Cardiac septum (tissue), 1 donor: ENCODE data around the gene ZNF821. TPM values are rescaled to one million over a fixed set of nuclear protein-coding genes. Genes with fewer than 3 reads are reported as not detected.
"Not testable (repeated sequence)": the region's sequence is repeated elsewhere in the genome, so short reads cannot be mapped to it uniquely, and the experiment has no call there.

ENCODE experiments used
- DNase-seq: peaks from one replicate; pipeline ENCODE4 v3.0.0-alpha.2; 2020; ENCODE audit warnings: low spot score
- intact Hi-C: fragments of 100-400 bp; cut with DNase I; formaldehyde crosslinking; loops from one replicate; pipeline ENCODE4 v1.14.0; 2022
- total RNA-seq: library from RNA; stranded (reverse); fragmentation: NEBNext Ultra II Directional; extraction: Animal tissue kit (Norgen Biotek cat#: 25700); gene quantifications from one replicate; pipeline ENCODE4 v1.2.1, GENCODE V29; 2021
- donor health status: DM: no; HTN: no; CAD: no.

The ZNF821 gene
- total RNA-seq, 1 donor from 2014 or later, result 7.2 TPM

- intact Hi-C loops, DNase-seq: not testable (repeated sequence)
These were observed 51.9 kb downstream of the ZNF821 start for GRCh38 chr16:71832112-71832511.

- intact Hi-C loops, DNase-seq: not testable (repeated sequence)
These were observed 52.3 kb downstream of the ZNF821 start for GRCh38 chr16:71831698-71832097.

- no peak for DNase-seq
- intact Hi-C loops, result no loop called here
These were observed 53.6 kb downstream of the ZNF821 start for GRCh38 chr16:71830359-71830758.

- intact Hi-C loops, result no loop called here
- DNase-seq, result no peak
These were observed 57.4 kb downstream of the ZNF821 start for GRCh38 chr16:71826533-71827017.

GRCh38 chr16:71817155-71817500 is 66.9 kb downstream of the ZNF821 start:
- intact Hi-C loops, DNase-seq: not testable (repeated sequence)

GRCh38 chr16:71811261-71811803 is 72.7 kb downstream of the ZNF821 start:
- intact Hi-C loops, result no loop called here
- DNase-seq, result no peak

GRCh38 chr16:71810155-71810530 is 73.8 kb downstream of the ZNF821 start:
- intact Hi-C loops, result not testable (repeated sequence)

More at GRCh38 chr16:71810155-71810530, 73.8 kb downstream of the ZNF821 start:
- DNase-seq, result not testable (repeated sequence)

Other genes with a start within 250 kb of the ZNF821 start
- 6.6 TPM for gene PHLPP2, start 159.5 kb downstream of the ZNF821 start, total RNA-seq
- gene AP1G1, start 75.3 kb downstream of the ZNF821 start, total RNA-seq, result 39.2 TPM
- 22.9 TPM for gene ATXN1L, start 38.2 kb downstream of the ZNF821 start, total RNA-seq
- 111 TPM for gene IST1, start 11.3 kb upstream of the ZNF821 start, total RNA-seq
- not detected for gene PKD1L3, start 116.2 kb upstream of the ZNF821 start, total RNA-seq
- 7.3 TPM for gene DHODH, start 124.6 kb upstream of the ZNF821 start, total RNA-seq
- 8.3 TPM for gene HP, start 170.3 kb upstream of the ZNF821 start, total RNA-seq
- 37.3 TPM for gene HPR, start 179.0 kb upstream of the ZNF821 start, total RNA-seq
- 5.8 TPM for gene TXNL4B, start 209.4 kb upstream of the ZNF821 start, total RNA-seq
- 41.2 TPM for gene DHX38, start 209.7 kb upstream of the ZNF821 start, total RNA-seq